Activated naive CD8-positive, alpha-beta T cell (primary cell): Measurements from ENCODE around the gene CEBPZ.

ENCODE experiments used
- H3K27ac Mint-ChIP-seq: one replicate; pipeline ENCODE4 v1.8.0; 2021; ENCODE audit warnings: mixed read lengths
- H3K27me3 Mint-ChIP-seq: one replicate; pipeline ENCODE4 v1.8.0; 2021; ENCODE audit warnings: mixed read lengths
- H3K36me3 Mint-ChIP-seq: one replicate; pipeline ENCODE4 v1.8.0; 2021; ENCODE audit warnings: mixed read lengths
- H3K4me1 Mint-ChIP-seq: one replicate; pipeline ENCODE4 v1.8.0; 2021; ENCODE audit warnings: low read depth, mixed read lengths
- H3K4me3 Mint-ChIP-seq: one replicate; pipeline ENCODE4 v1.8.0; 2021; ENCODE audit warnings: mild to moderate bottlenecking, mixed read lengths
- H3K9me3 Mint-ChIP-seq: one replicate; pipeline ENCODE4 v1.8.0; 2021; ENCODE audit warnings: low read depth, mixed read lengths

CEBPZ gene

GRCh38 chr2:37173741-37174140, 57.7 kb downstream of the CEBPZ start:
- no peak overlapping the region for H3K4me3 Mint-ChIP-seq
- H3K27ac Mint-ChIP-seq = no peak overlapping the region
- no peaks in the 10 kb centered on the region for H3K4me1 Mint-ChIP-seq
- H3K9me3 Mint-ChIP-seq = no peaks in the 10 kb centered on the region
- H3K36me3 Mint-ChIP-seq = no peaks in the 10 kb centered on the region
- H3K27me3 Mint-ChIP-seq = no peaks in the 10 kb centered on the region

DNA sequence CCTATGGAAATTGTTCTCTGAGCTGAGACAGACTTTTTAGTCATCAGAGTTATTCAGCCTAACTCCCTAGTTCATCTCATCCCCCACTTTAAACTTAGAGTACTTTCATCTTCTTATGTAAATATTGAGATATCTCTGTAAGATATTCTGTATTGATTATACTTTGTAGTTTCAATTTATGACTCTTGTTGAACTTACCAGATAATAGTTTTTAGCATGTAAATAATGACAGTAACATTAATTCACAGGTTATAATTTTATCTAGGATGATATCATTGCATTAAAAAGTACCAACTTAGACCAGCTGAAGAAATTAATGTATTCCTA, 59.8 kb downstream of the CEBPZ start:
- Mint-ChIP-seq H3K36me3 (no peaks in the 10 kb centered on the region), H3K27me3 (no peaks in the 10 kb centered on the region), H3K4me1 (no peaks in the 10 kb centered on the region), H3K4me3 (no peak overlapping the region), H3K27ac (no peak overlapping the region), H3K9me3 (no peaks in the 10 kb centered on the region)

GRCh38 chr2:37168217-37168981, 63.0 kb downstream of the CEBPZ start:
- H3K4me3 Mint-ChIP-seq = no peak overlapping the region
- H3K27ac Mint-ChIP-seq = no peak overlapping the region
- H3K36me3 Mint-ChIP-seq = peaks cover 4% of the 10 kb centered on the region
- H3K4me1 Mint-ChIP-seq = no peaks in the 10 kb centered on the region
- H3K9me3 Mint-ChIP-seq = peaks cover 3% of the 10 kb centered on the region
- H3K27me3 Mint-ChIP-seq = no peaks in the 10 kb centered on the region

GRCh38 chr2:37167636-37168180, 63.7 kb downstream of the CEBPZ start:
- Mint-ChIP-seq H3K4me1 (no peaks in the 10 kb centered on the region), H3K4me3 (no peak overlapping the region), H3K36me3 (peaks cover 4% of the 10 kb centered on the region)

DNA sequence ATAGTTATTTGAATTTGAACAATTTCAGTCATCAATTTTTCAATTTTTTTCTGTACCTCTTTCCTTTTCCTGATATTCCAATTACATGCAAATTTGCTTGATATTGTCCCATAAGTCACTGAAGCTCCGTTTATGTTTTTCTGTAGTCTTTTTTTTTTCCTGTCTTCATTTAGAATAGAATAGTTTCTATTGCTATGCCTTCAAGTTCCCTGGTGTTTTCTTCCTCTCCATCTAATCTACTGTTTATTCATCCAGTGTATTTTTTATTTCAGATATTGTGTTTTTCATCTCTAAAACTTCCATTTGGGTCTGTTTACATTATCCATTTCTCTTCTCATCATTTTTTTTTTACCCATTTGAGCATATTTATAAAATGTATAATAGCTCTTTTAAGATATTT, 66.6 kb downstream of the CEBPZ start:
- H3K27ac Mint-ChIP-seq = no peak overlapping the region
- peaks cover 4% of the 10 kb centered on the region for H3K4me1 Mint-ChIP-seq
- peaks cover 4% of the 10 kb centered on the region for H3K36me3 Mint-ChIP-seq
- H3K4me3 Mint-ChIP-seq = no peak overlapping the region
- no peaks in the 10 kb centered on the region for H3K27me3 Mint-ChIP-seq
- peaks cover 3% of the 10 kb centered on the region for H3K9me3 Mint-ChIP-seq

More at GRCh38 chr2:37167636-37168180, 63.7 kb downstream of the CEBPZ start:
- Mint-ChIP-seq H3K27ac (no peak overlapping the region), H3K27me3 (no peaks in the 10 kb centered on the region), H3K9me3 (peaks cover 3% of the 10 kb centered on the region)

DNA sequence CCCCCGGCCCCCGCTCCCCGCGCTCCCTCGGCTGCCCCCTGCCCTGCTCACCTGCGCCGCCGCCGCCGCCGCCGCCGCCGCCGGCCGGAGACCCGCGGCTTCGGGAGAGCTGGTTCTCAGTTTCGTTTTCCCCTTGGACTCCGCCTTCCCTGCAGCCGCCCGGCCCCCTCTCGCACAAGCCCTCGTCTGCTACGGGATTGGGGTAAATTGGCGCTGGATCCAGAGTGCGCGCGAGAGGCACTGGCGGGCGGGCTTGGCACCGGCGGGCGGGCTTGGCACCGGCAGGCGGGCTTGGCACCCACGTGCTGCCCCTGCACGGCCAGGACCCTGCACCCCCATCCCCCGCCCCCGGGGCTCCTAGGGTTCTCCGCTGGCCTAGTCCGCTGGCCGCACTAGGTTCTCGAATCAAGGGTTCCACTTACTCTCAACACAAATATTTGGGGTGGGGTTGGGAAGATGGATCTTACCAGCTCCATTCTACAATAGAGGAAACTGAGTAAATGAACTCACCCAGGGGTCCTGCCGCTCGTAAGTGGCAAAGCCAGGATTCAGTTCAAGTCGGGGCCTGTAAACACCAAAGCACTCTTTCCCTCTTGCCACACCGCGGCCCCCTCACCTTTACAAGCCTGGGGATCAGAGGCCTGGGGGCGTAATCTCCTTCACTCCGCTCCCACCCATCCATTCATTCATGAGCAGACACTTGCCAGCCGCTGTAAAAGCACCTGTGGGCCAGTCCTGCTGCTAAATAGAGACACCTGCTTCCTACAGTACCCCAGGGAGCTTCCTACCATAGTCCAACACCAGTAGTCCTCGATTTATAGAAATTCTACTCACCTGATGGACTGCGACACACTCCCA, 74.3 kb downstream of the CEBPZ start, which contains the start of gene EIF2AK2:
Gene EIF2AK2 (minus strand): TSS at position 124 of the 858 bp plus-strand sequence. CDS start 9,174 bp downstream, outside the sequence.
- H3K9me3 Mint-ChIP-seq = peaks cover 11% of the 10 kb centered on the region
- peak within 1 kb of the TSS; percentile 96 for H3K4me3 Mint-ChIP-seq
- peaks cover 52% of the 10 kb centered on the region for H3K4me1 Mint-ChIP-seq
- no peaks in the 10 kb centered on the region for H3K27me3 Mint-ChIP-seq
- peak within 1 kb of the TSS; percentile 95 for H3K27ac Mint-ChIP-seq
- H3K36me3 Mint-ChIP-seq = peaks cover 18% of the 10 kb centered on the region

DNA sequence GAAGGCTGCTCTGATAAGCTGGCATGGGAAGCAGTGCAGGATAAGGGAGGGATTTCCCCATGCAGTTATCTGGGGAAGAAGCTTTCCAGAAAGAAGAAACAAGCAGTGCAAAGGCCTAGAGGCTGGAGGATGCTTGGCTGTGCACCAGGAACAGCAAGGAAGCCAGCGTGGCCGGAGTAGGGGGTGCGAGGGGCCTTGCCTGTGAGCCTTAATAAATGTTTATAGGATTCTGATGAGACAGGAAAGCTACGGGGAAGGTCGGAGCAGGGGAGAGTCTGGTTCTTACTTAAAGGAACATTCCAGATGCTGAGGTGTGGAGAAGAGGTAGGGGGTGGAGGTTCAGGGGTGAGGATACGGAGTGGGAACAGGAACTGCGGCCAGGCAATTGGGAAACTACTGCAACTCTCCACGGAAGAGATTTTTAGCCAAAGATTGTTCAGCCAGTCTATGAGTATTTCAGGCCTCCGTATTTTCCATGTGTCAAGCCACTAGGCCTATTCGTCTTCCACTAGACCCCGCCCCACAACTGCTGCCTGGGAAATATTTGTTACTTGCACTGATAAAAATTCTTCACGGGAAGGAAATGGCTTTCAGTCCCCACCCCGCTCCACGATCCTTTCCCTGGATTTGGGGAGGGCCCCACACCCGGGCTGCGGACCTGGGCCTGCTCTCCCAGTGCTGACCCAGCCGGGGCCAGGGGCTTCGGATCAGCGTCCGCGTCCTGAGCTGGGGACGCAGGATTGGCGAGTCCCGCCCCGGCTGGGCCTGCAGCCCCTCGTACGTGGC, 75.1 kb downstream of the CEBPZ start:
- Mint-ChIP-seq H3K4me1 (peaks cover 54% of the 10 kb centered on the region), H3K27ac (peak overlapping the region; percentile 95), H3K36me3 (peaks cover 18% of the 10 kb centered on the region), H3K4me3 (peak overlapping the region; percentile 96), H3K27me3 (no peaks in the 10 kb centered on the region), H3K9me3 (peaks cover 11% of the 10 kb centered on the region)

DNA sequence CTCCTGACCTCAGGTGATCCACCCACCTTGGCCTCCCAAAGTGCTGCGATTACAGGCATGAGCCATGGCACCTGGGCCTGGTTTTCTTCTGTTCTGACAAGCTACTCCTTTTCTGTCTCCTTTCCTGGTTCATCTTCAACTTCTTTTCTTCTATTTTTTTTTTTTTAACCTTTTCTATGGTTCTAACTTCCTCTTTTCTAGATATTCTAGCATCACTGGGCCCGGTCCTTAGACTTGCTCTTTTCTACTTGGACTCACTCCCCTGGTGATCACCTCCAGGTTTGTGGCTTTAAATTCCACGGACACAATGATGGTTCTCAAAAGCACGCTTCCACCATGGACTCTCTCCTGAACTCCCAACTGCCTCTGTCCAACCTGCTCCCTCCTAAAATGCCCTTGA, 76.6 kb downstream of the CEBPZ start:
- Mint-ChIP-seq H3K27me3 (no peaks in the 10 kb centered on the region), H3K4me1 (peaks cover 63% of the 10 kb centered on the region), H3K36me3 (peaks cover 18% of the 10 kb centered on the region), H3K27ac (peak overlapping the region; percentile 95), H3K4me3 (peak overlapping the region; percentile 96), H3K9me3 (peaks cover 11% of the 10 kb centered on the region)

GRCh38 chr2:37153224-37153623, 78.2 kb downstream of the CEBPZ start:
- Mint-ChIP-seq H3K4me1 (peaks cover 59% of the 10 kb centered on the region), H3K9me3 (peaks cover 11% of the 10 kb centered on the region), H3K27me3 (no peaks in the 10 kb centered on the region), H3K27ac (no peak overlapping the region), H3K36me3 (peaks cover 18% of the 10 kb centered on the region), H3K4me3 (no peak overlapping the region)
